ENCODE measurements around the gene HS2ST1. TPM values are rescaled to one million over a fixed set of nuclear protein-coding genes. Genes with fewer than 3 reads are reported as not detected.

HS2ST1 gene
- polyA plus RNA-seq, 3 donors: 2.6 to 6.0 (median 4.2) TPM

- TF ChIP-seq CTCF (IDR thresholded peaks at IDR 0.05): no peak
- Mint-ChIP-seq H3K4me3 (no peak overlapping the region), H3K4me1 (peaks cover 2% of the 10 kb centered on the region), H3K9me3 (peaks cover 0 to 2% (median 0%) of the 10 kb centered on the region in 7 donors), H3K27ac (no peak overlapping the region), H3K27me3 (ENCODE audit: low read depth in 3 of 3) (peaks cover 0 to 3% (median 0%) of the 10 kb centered on the region in 3 donors), H3K36me3 (peaks cover 0 to 4% of the 10 kb centered on the region in 2 donors)
- no peaks in the 10 kb centered on the region for H3K4me1 ChIP-seq (ENCODE audit: control insufficient read depth in 1 of 2, insufficient read depth in 2 of 2, low read length in 2 of 2)
- no peaks in the 10 kb centered on the region for H3K79me2 ChIP-seq (ENCODE audit: insufficient read depth, low read length)
- no peak overlapping the region for H2AFZ ChIP-seq (ENCODE audit: insufficient read depth, low read depth, low read length, poor library complexity, severe bottlenecking)
- H3K9me3 ChIP-seq (replicated peaks in 1 of 2; ENCODE audit: control insufficient read depth in 1 of 2, insufficient read depth in 1 of 2, low read length in 2 of 2): no peaks in the 10 kb centered on the region
- no peak for DNase-seq
- no peaks in the 10 kb centered on the region for H3K27me3 ChIP-seq (ENCODE audit: control insufficient read depth in 2 of 2, insufficient read depth in 2 of 2, low read length in 2 of 2)
- H3K36me3 ChIP-seq (replicated peaks in 1 of 2; ENCODE audit: control insufficient read depth in 1 of 2, insufficient read depth in 2 of 2, low read length in 2 of 2): no peaks in the 10 kb centered on the region
- no peak overlapping the region for H3K4me2 ChIP-seq (replicated peaks; ENCODE audit: extremely low read depth, low read length, poor library complexity, severe bottlenecking)
- H3K27ac ChIP-seq (ENCODE audit: low read depth in 1 of 2, low read length in 2 of 2): no peak overlapping the region
- intact Hi-C loops (cut with micrococcal nuclease): no loop called here
- no peaks in the 10 kb centered on the region for H4K20me1 ChIP-seq (ENCODE audit: insufficient read depth, low read length)
- no peak overlapping the region for H3K4me3 ChIP-seq (replicated peaks in 1 of 3; ENCODE audit: low read depth in 2 of 3, low read length in 3 of 3)
- H3K9ac ChIP-seq (ENCODE audit: insufficient read depth, low read length, poor library complexity, severe bottlenecking): no peak overlapping the region
Observed at GRCh38 chr1:87072411-87072810, 158.0 kb downstream of the HS2ST1 start.

- 100% methylated on average over 2 of the region's 7 CpGs for WGBS (ENCODE audit: insufficient coverage)
- peaks cover 0 to 2% (median 0%) of the 10 kb centered on the region in 3 donors for H3K27me3 Mint-ChIP-seq (ENCODE audit: low read depth in 3 of 3)
- intact Hi-C loops (cut with micrococcal nuclease): no loop called here
Observed at GRCh38 chr1:87072904-87073303, 158.5 kb downstream of the HS2ST1 start.

More at GRCh38 chr1:87072904-87073303, 158.5 kb downstream of the HS2ST1 start:
- peaks cover 0 to 4% of the 10 kb centered on the region in 2 donors for H3K36me3 Mint-ChIP-seq
- Histone ChIP-seq H3K4me3 (replicated peaks in 1 of 3; ENCODE audit: low read depth in 2 of 3, low read length in 3 of 3) (no peak overlapping the region), H3K27ac (ENCODE audit: low read depth in 1 of 2, low read length in 2 of 2) (no peak overlapping the region), H3K9me3 (replicated peaks in 1 of 2; ENCODE audit: control insufficient read depth in 1 of 2, insufficient read depth in 1 of 2, low read length in 2 of 2) (no peaks in the 10 kb centered on the region), H3K9ac (ENCODE audit: insufficient read depth, low read length, poor library complexity, severe bottlenecking) (no peak overlapping the region), H4K20me1 (ENCODE audit: insufficient read depth, low read length) (no peaks in the 10 kb centered on the region), H3K79me2 (ENCODE audit: insufficient read depth, low read length) (no peaks in the 10 kb centered on the region), H3K27me3 (ENCODE audit: control insufficient read depth in 2 of 2, insufficient read depth in 2 of 2, low read length in 2 of 2) (no peaks in the 10 kb centered on the region), H2AFZ (ENCODE audit: insufficient read depth, low read depth, low read length, poor library complexity, severe bottlenecking) (no peak overlapping the region), H3K4me2 (replicated peaks; ENCODE audit: extremely low read depth, low read length, poor library complexity, severe bottlenecking) (no peak overlapping the region), H3K4me1 (ENCODE audit: control insufficient read depth in 1 of 2, insufficient read depth in 2 of 2, low read length in 2 of 2) (no peaks in the 10 kb centered on the region), H3K36me3 (replicated peaks in 1 of 2; ENCODE audit: control insufficient read depth in 1 of 2, insufficient read depth in 2 of 2, low read length in 2 of 2) (no peaks in the 10 kb centered on the region)
- TF ChIP-seq CTCF (IDR thresholded peaks at IDR 0.05): no peak
- no peak for DNase-seq
- H3K4me1 Mint-ChIP-seq: peaks cover 2% of the 10 kb centered on the region
- H3K4me3 Mint-ChIP-seq: no peak overlapping the region
- H3K9me3 Mint-ChIP-seq: no peaks in the 10 kb centered on the region
- H3K27ac Mint-ChIP-seq: no peak overlapping the region

Measured in CD14-positive monocyte (primary cell).